GM23248 (cell line): ENCODE measurements around the gene MYLK.

Source experiments
- EZH2 ChIP-seq: fragments of 200-600 bp; sonication (generic); IDR thresholded peaks from 2 replicates; pipeline ENCODE4 v1.6.1; 2018; ENCODE audit warnings: antibody characterized with exemption, mild to moderate bottlenecking; ENCODE audit not compliant: insufficient read depth, poor library complexity, severe bottlenecking
- EZH2phosphoT487 ChIP-seq: fragments of 200-600 bp; sonication (generic); IDR thresholded peaks from 2 replicates; pipeline ENCODE4 v1.6.1; 2018; ENCODE audit warnings: antibody characterized with exemption, moderate library complexity, mild to moderate bottlenecking, low read depth; ENCODE audit not compliant: insufficient read depth

DNA sequence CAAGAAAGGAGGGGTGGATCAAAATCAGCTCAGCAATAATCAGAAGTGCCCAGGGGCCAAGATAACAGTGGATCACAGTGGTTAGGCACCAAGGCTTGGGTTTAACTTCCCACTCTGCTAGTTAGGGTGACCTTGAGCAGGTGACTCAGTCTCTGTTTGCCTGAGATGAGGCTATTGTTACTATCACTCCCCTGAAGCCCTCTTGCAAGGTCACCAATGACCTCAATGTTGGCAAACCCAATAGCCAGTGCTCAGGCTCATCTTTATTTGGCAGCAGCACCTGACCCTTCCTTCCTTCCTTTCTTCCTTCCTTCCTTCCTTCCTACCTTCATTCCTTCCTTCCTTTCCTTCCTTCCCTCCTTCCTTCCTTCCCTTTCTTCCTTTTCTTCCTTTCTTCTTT is 196.8 kb downstream of the MYLK start:
- TF ChIP-seq EZH2: no peak
- no peak for TF ChIP-seq EZH2phosphoT487
